Non-pigmented ciliary epithelial cell (primary cell): ENCODE measurements around the gene DDX39A.
"Not testable (repeated sequence)": the region's sequence is repeated elsewhere in the genome, so short reads cannot be mapped to it uniquely, and the experiment has no call there.

Experiments
- DNase-seq: peaks from one replicate; pipeline ENCODE4 v3.0.0-alpha.2; 2010; ENCODE audit warnings: low read depth

DDX39A gene

GRCh38 chr19:14408491-14409145 lies 10.5 kb downstream of the DDX39A start:
- DNase-seq, result no peak

DNA sequence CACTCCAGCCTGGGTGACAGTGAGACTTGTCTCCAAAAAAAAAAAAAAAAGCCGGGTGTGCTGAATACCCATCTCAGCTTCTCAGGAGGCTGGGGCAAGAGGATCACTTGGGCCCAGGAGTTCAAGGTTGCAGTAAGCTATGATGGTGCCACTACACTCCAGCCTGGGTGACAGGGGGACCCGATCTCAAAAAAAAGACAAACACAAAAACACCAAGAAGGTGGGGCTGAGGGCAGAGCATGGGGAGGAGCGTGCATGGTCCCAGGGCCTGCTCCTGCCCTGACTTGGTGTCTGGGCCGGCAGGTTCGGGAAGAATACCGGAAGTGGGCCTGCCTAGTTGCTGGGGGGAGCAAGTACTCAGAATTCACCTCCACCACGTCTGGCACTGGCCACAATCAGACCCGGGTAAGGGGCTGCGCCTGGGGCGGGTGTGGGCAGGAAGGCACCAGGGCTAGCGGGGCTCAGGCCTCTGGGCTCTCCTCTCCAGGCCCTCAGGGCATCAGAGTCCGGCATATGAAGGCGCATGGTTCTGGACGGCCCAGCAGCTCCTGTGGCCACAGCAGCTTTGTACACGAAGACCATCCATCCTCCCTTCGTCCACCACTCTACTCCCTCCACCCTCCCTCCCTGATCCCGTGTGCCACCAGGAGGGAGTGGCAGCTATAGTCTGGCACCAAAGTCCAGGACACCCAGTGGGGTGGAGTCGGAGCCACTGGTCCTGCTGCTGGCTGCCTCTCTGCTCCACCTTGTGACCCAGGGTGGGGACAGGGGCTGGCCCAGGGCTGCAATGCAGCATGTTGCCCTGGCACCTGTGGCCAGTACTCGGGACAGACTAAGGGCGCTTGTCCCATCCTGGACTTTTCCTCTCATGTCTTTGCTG lies 11.3 kb downstream of the DDX39A start:
- DNase-seq, result no peak

GRCh38 chr19:14406645-14407401 lies 12.3 kb downstream of the DDX39A start:
- no peak for DNase-seq

- no peak for DNase-seq
Observed at GRCh38 chr19:14405758-14406644, 13.1 kb downstream of the DDX39A start.

GRCh38 chr19:14405380-14405757 lies 13.8 kb downstream of the DDX39A start:
- DNase-seq, result no peak

DNA sequence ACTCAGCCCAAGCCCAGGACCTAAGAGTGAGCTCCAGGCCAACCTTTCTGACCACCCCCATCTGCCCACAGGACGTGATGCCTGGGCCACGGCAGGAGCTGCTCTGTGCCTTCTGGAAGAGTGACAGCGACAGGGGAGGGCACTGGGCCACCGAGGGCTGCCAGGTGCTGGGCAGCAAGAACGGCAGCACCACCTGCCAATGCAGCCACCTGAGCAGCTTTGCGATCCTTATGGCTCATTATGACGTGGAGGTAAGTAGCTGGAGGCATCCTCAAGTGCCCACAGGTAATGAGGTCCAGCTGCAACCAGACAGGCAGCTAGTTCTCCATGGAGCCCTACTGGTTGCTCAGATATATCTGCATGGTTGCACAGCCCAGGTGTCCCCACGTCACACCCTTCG lies 14.8 kb downstream of the DDX39A start:
- no peak for DNase-seq

DNA sequence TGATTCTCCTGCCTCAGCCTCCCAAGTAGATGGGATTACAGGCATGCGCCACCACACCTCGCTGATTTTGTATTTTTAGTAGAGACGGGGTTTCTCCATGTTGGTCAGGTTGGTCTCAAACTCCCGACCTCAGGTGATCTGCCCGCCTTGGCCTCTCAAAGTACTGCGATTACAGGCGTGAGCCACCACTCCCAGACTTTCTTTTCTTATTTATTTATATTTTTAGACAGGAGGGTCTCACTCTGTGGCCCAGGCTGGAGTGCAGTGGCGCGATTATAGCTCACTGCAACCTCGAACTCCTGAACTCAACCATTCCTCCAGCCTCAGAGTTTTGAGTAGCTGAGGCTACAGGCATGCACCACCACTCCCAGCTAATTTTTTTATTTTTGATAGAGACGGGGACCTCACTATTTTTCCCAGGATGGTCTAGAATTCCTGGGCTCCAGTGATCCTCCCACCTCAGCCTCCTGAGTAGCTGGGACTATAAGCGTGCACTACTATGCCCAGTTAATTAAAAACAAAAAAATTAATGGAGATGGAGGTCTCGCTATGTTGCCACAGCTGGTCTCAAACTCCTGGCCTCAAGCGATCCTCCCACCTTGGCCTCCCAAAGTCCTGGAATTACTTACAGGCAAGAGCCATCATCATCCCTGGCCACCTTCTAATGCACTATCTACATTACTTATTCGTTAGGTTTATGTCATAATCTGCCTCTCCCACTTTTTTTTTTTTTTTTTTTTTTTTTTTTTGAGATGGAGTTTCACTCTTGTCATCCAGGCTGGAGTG lies 15.8 kb downstream of the DDX39A start:
- DNase-seq, result not testable (repeated sequence)

DNA sequence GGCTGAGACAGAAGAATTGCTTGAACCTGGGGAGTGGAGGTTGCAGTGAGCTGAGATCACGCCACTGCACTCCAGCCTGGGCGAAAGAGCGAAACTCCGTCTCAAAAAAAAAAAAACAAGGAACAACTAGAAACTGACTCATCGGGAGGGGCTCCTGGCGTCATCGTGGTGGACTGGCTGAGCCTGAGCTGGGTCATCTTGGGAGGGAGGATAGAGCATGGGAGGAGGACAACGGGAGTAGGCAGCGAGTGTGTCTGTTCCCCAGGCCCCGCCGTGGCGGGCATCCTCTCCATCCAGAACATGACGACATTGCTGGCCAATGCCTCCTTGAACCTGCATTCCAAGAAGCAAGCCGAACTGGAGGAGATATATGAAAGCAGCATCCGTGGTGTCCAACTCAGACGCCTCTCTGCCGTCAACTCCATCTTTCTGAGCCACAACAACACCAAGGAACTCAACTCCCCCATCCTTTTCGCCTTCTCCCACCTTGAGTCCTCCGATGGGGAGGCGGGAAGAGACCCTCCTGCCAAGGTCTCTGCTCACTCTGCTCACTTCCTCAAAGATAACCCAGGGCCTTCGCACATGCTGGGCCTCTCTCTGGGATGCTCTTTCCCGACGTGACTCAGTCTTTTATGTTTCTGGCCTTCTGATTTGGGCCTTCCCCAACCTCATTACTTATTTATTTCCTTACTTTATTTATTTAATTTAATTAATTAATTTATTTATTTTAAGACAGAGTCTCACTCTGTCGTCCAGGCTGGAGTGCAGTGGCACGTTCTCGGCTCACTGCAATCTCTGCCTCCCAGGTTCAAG lies 16.6 kb downstream of the DDX39A start:
- DNase-seq, result no peak

GRCh38 chr19:14401468-14402195 lies 17.5 kb downstream of the DDX39A start:
- DNase-seq, result no peak

- no peak for DNase-seq
Observed at GRCh38 chr19:14400951-14401431, 18.1 kb downstream of the DDX39A start.

GRCh38 chr19:14397168-14397567 lies 22.0 kb downstream of the DDX39A start:
- DNase-seq, result not testable (repeated sequence)

DNA sequence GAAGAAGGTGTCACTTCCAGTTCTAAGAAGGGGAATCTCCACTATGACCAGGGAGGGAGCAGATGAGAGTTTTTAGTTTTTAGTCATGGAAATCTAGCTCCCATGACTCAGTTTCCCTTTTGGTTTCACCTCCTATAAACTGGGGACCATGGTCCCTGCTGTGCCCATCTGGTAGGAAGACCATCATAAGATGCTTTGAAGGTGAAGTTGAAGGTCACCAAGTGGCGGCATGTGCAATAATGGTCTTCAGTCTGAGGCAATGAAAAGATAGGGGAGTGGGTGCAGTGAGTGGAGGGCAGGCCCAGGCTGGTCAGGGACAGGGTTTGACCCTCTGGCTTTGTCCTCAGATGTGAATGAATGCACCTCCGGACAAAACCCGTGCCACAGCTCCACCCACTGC lies 22.4 kb downstream of the DDX39A start:
- not testable (repeated sequence) for DNase-seq

DNA sequence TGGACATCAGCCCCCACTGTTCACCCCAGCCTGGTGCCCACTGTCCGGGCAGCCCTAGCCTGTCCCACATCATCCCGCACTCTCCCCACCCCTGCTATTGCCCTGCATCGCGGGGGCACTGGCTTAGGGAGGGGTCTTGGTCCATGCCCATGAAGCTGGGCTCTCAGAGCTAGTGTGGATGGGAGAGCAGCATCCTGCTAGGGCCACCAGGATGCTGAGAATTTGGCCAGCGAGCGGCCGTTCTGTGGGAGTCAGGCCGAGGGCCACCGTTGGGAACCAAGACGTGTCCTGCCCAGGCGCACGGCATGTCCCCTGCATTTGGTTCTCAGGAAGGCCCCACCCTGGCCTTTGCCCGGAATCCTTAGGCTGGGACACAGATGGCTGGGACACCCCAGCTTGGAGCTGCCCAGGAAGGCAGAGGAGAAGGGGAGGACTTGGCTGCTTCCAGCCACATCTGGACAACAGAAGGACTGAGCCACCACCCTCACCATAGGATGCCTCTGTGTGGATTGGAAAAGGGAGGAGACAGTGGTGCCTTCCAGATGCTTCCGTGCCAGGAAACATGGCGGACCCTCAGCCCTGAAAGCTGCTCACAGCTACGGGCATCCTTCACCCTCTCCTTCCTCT lies 23.3 kb downstream of the DDX39A start:
- DNase-seq, result no peak

GRCh38 chr19:14395262-14395661 lies 23.9 kb downstream of the DDX39A start:
- no peak for DNase-seq

GRCh38 chr19:14394167-14394566 lies 25.0 kb downstream of the DDX39A start:
- DNase-seq, result no peak

GRCh38 chr19:14393329-14393728 lies 25.8 kb downstream of the DDX39A start:
- no peak for DNase-seq

GRCh38 chr19:14391156-14391821 lies 27.9 kb downstream of the DDX39A start:
- DNase-seq, result no peak

GRCh38 chr19:14390548-14390947 lies 28.6 kb downstream of the DDX39A start:
- DNase-seq, result no peak
